ENCODE data around the gene CACNG1. TPM values are rescaled to one million over a fixed set of nuclear protein-coding genes. Genes with fewer than 3 reads are reported as not detected.

CACNG1 gene
- polyA plus RNA-seq, 1 of the 3 experiments (the other 2 are of a cell fraction), result not detected

DNA sequence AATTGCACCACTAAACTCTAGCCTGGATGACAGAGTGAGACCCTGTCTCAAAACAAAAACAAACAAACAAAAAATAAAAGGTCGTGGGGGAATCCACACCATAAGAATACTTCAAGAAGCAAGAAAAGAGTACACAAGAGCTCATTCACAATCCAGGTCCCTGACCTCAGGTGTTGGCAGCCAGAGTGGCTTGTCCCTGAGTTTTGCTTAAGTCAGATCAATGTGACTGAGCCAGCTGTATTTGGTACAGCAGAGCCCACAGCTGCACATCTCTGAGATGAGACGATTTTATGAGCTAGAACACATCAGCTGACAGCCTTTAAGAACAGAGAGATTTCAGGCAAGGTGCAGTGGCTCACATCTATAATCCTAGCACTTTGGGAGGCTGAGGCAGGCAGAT, 22.4 kb downstream of the CACNG1 start:
- Histone ChIP-seq H3K27ac (ENCODE audit: low read depth in 2 of 2, low read length in 1 of 2) (no peak overlapping the region), H3K9me3 (no peaks in the 10 kb centered on the region), H3K4me3 (ENCODE audit: low read depth in 2 of 2, low read length in 1 of 2) (no peak overlapping the region), H3K9me2 (no peaks in the 10 kb centered on the region), H3K9ac (no peak overlapping the region), H2AFZ (ENCODE audit: low read depth) (no peak overlapping the region), H4K20me1 (ENCODE audit: insufficient read depth) (no peaks in the 10 kb centered on the region), H3K4me1 (ENCODE audit: control insufficient read depth in 1 of 2, insufficient read depth in 2 of 2, low read depth in 1 of 2, low read length in 1 of 2) (peaks cover 0 to 26% of the 10 kb centered on the region in 2 experiments; a peak in 1 of 4 replicates), H3K36me3 (replicated peaks in 1 of 2; ENCODE audit: control insufficient read depth in 1 of 2, insufficient read depth in 2 of 2, low read length in 1 of 2) (peaks cover 0 to 8% of the 10 kb centered on the region in 2 experiments), H3F3A (replicated peaks; ENCODE audit: insufficient read depth) (no peaks in the 10 kb centered on the region), H3K27me3 (ENCODE audit: insufficient read depth) (no peaks in the 10 kb centered on the region), H3K79me2 (ENCODE audit: insufficient read depth) (no peaks in the 10 kb centered on the region), H3K4me2 (no peak overlapping the region)
- TF ChIP-seq TEAD4 (IDR thresholded peaks at IDR 0.05; ENCODE audit: borderline replicate concordance, insufficient read depth) (no peak), FOXM1 (IDR thresholded peaks at IDR 0.05; ENCODE audit: low read depth) (no peak), TAF1 (IDR thresholded peaks at IDR 0.05; ENCODE audit: borderline replicate concordance, low read depth, low read length) (no peak), POLR2AphosphoS5 (IDR thresholded peaks at IDR 0.05; ENCODE audit: low read depth, low read length) (no peak), EZH2phosphoT487 (IDR thresholded peaks at IDR 0.05; ENCODE audit: borderline replicate concordance, low read depth) (no peak), NRF1 (IDR thresholded peaks at IDR 0.05; ENCODE audit: low read depth, low read length) (no peak), FOXJ3 (CRISPR knock-in tag; IDR thresholded peaks at IDR 0.05) (no peak), YY1 (IDR thresholded peaks at IDR 0.05; ENCODE audit: low read depth) (no peak), TCF12 (IDR thresholded peaks at IDR 0.05) (no peak), NFIC (IDR thresholded peaks at IDR 0.05; ENCODE audit: borderline replicate concordance) (no peak)
- TF ChIP-seq, protein P1, sequence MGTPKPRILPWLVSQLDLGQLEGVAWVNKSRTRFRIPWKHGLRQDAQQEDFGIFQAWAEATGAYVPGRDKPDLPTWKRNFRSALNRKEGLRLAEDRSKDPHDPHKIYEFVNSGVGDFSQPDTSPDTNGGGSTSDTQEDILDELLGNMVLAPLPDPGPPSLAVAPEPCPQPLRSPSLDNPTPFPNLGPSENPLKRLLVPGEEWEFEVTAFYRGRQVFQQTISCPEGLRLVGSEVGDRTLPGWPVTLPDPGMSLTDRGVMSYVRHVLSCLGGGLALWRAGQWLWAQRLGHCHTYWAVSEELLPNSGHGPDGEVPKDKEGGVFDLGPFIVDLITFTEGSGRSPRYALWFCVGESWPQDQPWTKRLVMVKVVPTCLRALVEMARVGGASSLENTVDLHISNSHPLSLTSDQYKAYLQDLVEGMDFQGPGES (IDR thresholded peaks at IDR 0.05; ENCODE audit: low read depth, low read length), result no peak
- no peak for DNase-seq
- CTCF ChIA-PET, result interaction anchor here (0.8 to 5.0 kb wide), 8 partner anchors 9 to 340 kb away, joined by 3 to 21 read pairs (median 6); no protein-coding TSS in a partner anchor
- POLR2A ChIA-PET, result interaction anchor here (0.8 to 1.9 kb wide), 2 partner anchors 46 to 49 kb away, joined by 3 to 5 read pairs; no protein-coding TSS in a partner anchor
- WGBS (ENCODE audit: low lambda C conversion rate), result 40% methylated on average over 2 of the region's 2 CpGs

- Histone ChIP-seq H3K4me3 (ENCODE audit: low read depth in 2 of 2, low read length in 1 of 2) (no peak overlapping the region), H3K27ac (ENCODE audit: low read depth in 2 of 2, low read length in 1 of 2) (no peak overlapping the region; a peak in 1 of 4 replicates), H3K36me3 (replicated peaks in 1 of 2; ENCODE audit: control insufficient read depth in 1 of 2, insufficient read depth in 2 of 2, low read length in 1 of 2) (peaks cover 0 to 13% of the 10 kb centered on the region in 2 experiments), H3K4me2 (no peak overlapping the region), H3F3A (replicated peaks; ENCODE audit: insufficient read depth) (no peaks in the 10 kb centered on the region), H3K4me1 (ENCODE audit: control insufficient read depth in 1 of 2, insufficient read depth in 2 of 2, low read depth in 1 of 2, low read length in 1 of 2) (peaks cover 0 to 26% of the 10 kb centered on the region in 2 experiments; a peak in 1 of 4 replicates), H2AFZ (ENCODE audit: low read depth) (no peak overlapping the region), H4K20me1 (ENCODE audit: insufficient read depth) (no peaks in the 10 kb centered on the region), H3K9me3 (no peaks in the 10 kb centered on the region), H3K79me2 (ENCODE audit: insufficient read depth) (no peaks in the 10 kb centered on the region), H3K9me2 (no peaks in the 10 kb centered on the region), H3K9ac (no peak overlapping the region), H3K27me3 (ENCODE audit: insufficient read depth) (no peaks in the 10 kb centered on the region)
- TF ChIP-seq TAF1 (IDR thresholded peaks at IDR 0.05; ENCODE audit: borderline replicate concordance, low read depth, low read length), result no peak
- TF ChIP-seq EZH2phosphoT487 (IDR thresholded peaks at IDR 0.05; ENCODE audit: borderline replicate concordance, low read depth), result no peak
- TF ChIP-seq POLR2AphosphoS5 (IDR thresholded peaks at IDR 0.05; ENCODE audit: low read depth, low read length), result no peak
- no peak for TF ChIP-seq FOSL2 (IDR thresholded peaks at IDR 0.05; ENCODE audit: borderline replicate concordance, low read depth)
- no peak for TF ChIP-seq RXRA (IDR thresholded peaks at IDR 0.05; ENCODE audit: borderline replicate concordance, low read depth)
- no peak for TF ChIP-seq REST (IDR thresholded peaks at IDR 0.05; ENCODE audit: low read depth, low read length)
- TF ChIP-seq, protein P2, sequence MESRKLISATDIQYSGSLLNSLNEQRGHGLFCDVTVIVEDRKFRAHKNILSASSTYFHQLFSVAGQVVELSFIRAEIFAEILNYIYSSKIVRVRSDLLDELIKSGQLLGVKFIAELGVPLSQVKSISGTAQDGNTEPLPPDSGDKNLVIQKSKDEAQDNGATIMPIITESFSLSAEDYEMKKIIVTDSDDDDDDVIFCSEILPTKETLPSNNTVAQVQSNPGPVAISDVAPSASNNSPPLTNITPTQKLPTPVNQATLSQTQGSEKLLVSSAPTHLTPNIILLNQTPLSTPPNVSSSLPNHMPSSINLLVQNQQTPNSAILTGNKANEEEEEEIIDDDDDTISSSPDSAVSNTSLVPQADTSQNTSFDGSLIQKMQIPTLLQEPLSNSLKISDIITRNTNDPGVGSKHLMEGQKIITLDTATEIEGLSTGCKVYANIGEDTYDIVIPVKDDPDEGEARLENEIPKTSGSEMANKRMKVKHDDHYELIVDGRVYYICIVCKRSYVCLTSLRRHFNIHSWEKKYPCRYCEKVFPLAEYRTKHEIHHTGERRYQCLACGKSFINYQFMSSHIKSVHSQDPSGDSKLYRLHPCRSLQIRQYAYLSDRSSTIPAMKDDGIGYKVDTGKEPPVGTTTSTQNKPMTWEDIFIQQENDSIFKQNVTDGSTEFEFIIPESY (IDR thresholded peaks at IDR 0.05; ENCODE audit: borderline replicate concordance, low read depth), result no peak
- no peak for TF ChIP-seq JUND (IDR thresholded peaks at IDR 0.05)
- no peak for DNase-seq
- POLR2A ChIA-PET, result interaction anchor here (1.4 to 1.8 kb wide), 2 partner anchors 58 to 101 kb away, joined by 3 to 4 read pairs; no protein-coding TSS in a partner anchor
- CTCF ChIA-PET, result interaction anchor here (0.9 to 5.0 kb wide), 10 partner anchors 10 to 341 kb away, joined by 3 to 21 read pairs (median 5); no protein-coding TSS in a partner anchor
- WGBS (ENCODE audit: low lambda C conversion rate), result 96% methylated on average over 13 of the region's 13 CpGs
These were observed 23.5 kb downstream of the CACNG1 start for GRCh38 chr17:67067571-67068482.
